IPS-NIHi7 (cell line): Measurements from ENCODE around the gene ZBTB7C.

Experiments used
- DNase-seq: peaks from one replicate; pipeline ENCODE4 v3.0.0; 2012; ENCODE audit warnings: mixed read lengths; ENCODE audit errors: extremely low spot score

Gene ZBTB7C

GRCh38 chr18:48036641-48037421 is 372.4 kb downstream of the ZBTB7C start:
- no peak for DNase-seq

GRCh38 chr18:48036226-48036625 is 373.0 kb downstream of the ZBTB7C start:
- no peak for DNase-seq

GRCh38 chr18:48035556-48035860 is 373.7 kb downstream of the ZBTB7C start:
- DNase-seq: no peak

GRCh38 chr18:48034651-48035555 is 374.3 kb downstream of the ZBTB7C start:
- DNase-seq: no peak

DNA sequence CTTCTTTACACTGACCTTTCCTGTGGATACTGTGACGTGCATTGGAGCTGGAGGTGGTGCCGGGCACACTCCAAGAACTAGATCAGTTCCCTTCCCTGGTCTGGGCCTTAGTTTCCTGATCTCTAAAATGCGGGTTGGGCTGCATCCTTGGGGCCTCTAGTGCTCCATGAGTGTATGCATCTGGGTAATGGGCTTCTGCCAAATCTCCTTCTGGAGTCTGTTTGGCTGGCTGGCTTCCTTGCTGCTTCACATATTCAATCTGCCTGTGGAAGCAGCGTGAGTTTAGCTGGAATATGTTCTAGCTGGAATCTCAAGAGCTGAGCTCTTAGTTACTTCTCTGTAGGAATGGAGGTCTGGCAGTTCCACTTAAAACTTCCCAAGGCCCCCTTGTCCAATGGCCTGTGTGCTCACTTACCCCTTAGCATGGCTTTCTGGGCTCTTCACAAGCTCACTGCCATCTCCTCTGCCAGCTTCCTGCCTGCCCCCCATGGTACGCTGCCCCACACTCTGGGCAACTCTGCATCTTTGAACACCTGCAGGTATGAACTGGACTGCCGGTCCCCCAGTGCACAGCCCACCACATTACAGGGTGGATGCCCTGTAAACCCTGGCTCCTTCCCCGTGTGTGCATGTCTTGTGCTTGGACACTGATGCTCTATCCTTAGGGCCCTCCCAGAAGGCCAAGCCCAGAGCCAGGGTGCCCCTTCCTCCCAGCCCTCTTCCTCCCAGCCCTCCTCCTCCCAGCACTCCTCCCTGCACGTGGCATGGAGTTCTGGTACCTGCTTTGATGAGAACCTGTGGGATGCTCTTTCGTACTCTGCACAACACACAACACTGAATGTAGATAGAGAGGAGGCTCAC is 375.2 kb downstream of the ZBTB7C start:
- DNase-seq: no peak

- no peak for DNase-seq
These were observed 376.1 kb downstream of the ZBTB7C start for GRCh38 chr18:48032876-48033789.

DNA sequence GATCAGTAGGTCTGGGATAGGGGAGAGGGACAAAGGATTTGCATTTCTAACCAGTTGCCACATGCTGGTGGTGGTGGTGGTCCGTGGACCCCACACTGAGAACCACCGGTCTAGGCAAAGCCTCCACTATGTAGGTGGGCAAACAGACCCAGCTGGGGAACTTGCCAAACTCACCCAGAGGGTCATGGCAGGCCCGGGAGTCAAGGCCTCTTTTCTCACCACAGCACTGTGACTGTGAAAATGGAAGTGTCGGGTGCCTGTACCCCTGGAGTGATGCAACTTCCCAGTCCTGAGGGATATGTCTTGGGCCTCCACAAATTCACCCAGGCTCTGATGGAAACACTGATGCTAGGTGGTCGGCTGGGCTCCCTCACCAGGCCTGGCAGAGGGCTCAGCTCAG is 377.5 kb downstream of the ZBTB7C start:
- DNase-seq: no peak

DNA sequence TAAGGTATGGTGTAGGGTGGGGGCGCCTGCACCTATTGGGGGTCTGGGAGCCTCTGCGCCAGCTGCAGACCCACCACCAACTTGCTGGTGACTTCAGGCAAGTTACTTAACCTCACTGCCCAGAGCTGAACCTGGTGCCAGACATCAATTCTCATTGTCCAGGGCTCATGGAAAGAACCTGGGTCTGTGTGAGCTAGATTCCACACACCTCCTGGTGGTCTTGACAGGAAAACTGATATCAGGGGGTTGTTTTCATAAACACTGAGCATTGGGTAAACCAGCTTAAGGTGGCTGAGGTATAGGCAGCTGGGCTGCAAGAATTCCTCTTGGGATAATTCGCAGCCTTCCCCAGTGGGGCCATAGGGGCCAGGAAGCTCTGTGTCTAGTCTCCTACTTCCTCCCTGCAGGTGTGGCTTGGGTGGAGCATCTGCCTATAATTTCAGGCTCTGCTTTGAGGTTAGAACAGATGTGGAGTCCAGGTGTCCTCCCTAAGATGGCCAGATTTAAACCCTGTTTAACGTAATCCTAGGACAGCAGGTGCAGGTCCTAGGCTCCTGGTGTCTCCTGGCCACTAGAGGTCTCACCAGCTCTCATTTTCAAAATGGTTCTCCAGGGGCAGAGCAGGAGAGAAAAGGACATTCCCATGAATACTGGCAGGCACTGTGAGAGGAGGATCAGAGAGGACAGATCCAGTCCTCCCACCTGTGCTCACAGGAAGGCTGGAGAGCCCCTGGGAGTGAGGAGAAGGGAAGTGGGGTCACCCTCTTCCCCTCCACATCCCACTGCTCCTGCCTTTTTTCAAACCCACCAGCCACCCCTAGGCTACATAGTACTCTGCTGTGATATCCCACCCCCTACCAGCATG is 378.3 kb downstream of the ZBTB7C start:
- peak; percentile 77 for DNase-seq

DNA sequence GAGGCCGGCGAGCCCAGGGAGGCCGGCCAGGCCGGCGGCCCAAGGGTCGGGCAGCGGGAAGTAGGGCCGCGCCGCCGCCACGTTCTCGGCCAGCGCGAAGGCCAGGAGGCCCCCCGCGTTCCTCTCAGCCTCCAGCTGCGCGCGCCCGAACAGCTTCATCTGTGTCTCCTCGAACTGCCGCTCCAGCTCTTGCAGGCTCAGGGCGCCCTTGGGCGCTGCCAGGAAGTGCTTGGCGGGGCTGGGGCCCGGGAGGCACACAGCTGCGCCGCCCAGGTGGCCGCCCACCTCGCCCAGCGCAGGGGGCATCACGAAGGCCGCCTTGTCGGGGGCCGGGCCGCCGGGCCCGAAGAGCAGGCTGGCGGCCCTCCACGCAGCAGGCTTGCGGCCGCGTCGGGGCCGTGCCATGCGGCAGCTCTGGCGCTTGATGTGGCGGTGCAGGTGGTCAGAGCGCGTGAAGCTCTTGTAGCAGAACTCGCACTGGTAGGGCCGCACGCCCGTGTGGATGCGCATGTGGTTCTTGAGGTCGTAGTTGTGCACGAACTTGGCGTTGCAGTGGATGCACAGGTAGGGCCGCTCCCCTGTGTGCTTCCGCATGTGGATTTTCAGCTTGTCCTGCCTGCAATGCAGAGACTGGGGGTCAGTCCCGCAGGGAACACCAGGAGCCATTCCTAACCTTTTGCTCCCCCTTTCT is 379.7 kb downstream of the ZBTB7C start:
- no peak for DNase-seq

DNA sequence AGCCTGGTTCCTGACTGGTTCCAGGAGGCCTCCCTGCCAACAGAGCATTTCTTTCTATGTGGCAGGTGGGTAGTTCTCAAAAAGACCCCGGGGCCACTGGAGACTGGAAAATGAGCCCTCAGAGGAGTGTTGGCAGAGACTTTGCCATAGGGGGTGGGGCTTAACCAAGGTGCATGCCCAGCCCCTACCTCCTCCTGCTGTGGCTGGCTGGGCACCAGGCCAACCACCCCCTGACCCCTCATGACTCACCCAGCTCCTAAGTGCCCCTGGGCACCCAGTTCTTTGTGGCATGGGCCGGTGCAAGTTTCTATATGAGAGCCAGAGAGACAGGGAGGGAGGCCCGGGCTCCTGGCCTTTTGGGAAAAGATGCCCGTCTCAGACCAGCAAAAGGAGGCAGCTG is 380.5 kb downstream of the ZBTB7C start:
- no peak for DNase-seq

DNA sequence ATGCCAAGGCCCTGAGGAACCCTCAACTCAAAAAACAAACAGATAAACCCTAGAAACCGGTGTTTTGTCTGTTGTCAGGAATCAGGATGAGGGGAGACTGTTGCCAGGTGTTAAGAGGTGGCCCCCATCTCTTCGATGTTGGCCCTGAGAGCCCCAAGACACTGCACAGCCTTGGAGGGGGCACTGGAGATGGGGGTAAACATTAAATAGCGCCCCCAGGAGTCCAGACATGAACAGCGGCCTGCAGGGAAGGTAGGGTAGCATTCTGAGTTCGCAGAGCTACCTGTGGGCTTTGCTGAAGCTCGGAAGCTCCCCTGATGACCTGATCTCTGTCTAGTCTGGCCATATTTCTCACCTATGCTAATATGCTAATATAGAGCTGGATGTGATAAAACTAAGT is 381.1 kb downstream of the ZBTB7C start:
- DNase-seq: no peak

- DNase-seq: no peak
These were observed 381.7 kb downstream of the ZBTB7C start for GRCh38 chr18:48027401-48027963.

DNA sequence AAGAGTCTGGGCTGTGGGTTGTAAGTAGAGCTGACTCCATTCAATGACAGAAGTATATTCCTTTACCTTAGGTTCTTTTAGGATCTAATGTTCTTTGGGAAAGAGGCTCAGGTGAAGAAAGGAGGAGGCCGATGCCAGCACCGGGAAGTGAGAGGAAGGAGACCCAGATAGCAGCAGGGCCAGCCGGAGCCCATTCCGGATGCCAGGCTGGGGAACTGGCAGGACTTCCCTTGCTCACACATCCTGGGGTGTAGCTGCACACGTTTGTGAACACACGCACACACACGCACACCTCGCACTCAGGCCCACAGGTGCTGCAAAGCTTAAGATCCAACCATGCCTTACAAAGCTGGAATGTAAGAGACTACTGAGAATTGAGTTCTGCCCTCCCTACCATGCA is 383.0 kb downstream of the ZBTB7C start:
- no peak for DNase-seq

- no peak for DNase-seq
These were observed 384.1 kb downstream of the ZBTB7C start for GRCh38 chr18:48024881-48025660.

DNA sequence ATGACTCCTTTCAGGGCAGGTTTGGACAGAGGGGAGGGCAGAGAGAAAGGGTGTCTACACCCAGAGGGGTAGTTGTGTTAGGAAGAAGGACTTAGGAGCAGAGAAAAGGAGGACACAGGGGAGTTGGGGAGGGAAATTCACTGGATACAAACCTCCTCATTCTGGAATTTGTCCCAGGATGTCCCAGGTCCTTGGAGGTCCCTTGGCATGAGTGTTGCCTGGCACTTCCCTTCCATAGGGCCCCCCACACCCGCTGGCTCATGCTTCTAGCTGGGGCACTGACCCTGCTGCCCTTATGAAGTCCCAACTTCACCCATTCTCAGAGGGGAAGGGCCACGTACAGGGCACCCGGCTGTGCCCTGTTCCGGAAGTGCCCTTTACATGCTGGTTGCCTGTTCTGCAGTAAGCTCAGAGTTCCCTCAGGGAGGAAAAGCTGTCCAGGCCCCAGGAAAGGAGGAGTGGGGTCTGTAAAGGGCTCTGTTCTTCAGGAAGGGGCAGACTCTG is 385.1 kb downstream of the ZBTB7C start:
- no peak for DNase-seq

DNA sequence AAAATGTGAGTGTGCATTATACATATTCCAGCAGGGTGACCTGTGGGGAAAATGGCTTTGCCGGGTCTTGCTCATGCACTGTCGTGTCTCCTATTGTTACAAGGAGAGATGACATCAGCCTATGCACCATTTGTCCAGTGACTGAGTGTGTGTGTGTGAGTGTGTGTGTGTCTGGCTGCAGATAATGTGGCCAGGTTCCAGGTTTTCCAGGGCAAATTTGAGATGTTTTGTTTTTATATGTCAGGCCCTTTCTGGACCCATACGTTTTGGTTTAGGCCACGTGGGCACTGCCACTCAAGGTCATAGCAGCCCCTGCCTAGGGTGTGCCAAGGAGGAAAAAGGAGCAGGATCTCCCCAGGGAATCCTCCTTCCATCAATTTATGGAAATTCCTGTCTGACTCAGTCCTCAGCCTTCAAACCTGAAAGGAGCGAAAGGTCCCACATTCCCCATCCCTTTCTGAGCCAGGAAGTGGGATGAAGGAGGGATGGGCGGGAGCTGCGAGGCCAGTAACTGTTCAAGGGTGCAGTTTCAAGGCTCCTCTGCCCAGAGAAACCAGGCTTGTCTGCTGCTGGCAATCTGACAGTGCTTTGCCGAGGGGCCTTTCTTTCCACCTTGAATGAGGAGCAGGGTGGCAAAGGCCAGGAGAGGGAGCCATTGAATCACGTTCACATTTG is 385.7 kb downstream of the ZBTB7C start:
- DNase-seq: peak; percentile 70

DNA sequence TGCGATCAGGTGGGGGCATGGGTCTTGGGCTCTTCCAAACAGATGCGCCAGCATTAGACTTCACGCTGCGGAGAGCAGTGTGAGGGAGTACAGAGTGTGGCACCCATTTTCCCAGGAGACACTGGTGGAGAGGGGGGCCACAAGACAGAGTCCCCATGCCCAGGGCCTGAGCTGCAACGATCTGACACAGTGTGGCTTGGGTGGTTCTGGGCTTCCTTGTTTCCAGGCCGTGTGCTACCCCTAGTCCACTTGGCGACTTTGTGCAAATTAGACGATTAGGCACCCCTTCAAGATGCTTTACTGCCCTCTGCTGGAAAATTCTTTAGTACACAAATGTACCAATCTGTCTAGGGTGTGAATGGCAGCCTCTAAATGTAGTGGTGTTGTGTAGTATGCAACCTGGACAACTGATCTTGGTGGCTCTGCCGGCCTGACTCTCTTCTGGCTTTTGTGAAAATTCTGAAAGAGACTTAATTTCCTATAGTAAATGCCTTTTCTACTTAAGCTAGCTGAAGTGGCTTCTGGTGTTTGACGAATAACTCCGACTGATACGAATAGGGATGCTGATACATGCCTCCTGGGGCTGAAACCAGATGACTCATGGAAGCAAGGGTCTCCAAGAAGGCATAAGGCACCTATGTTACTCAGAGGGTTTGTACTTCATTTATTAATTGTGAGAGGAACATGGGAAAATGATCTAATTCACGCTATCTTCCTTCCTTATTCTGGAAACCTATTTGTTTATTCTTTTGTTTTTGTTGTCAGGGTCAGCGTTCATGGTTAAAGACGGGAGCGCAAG is 386.5 kb downstream of the ZBTB7C start:
- peak; percentile 68 for DNase-seq
